GM19467 (cell line): ENCODE data around the gene TMEM169.

ENCODE experiments used
- ATAC-seq: cut with Tn5 transposase; IDR thresholded peaks from one replicate; pipeline ENCODE4 v1.9.1; 2021; ENCODE audit warnings: mild to moderate bottlenecking, moderate library complexity; ENCODE audit not compliant: unreplicated experiment

TMEM169 gene

GRCh38 chr2:216103213-216103612 is 21.5 kb downstream of the TMEM169 start:
- no peak for ATAC-seq

- no peak for ATAC-seq
Observed at GRCh38 chr2:216104691-216105090, 23.0 kb downstream of the TMEM169 start.

DNA sequence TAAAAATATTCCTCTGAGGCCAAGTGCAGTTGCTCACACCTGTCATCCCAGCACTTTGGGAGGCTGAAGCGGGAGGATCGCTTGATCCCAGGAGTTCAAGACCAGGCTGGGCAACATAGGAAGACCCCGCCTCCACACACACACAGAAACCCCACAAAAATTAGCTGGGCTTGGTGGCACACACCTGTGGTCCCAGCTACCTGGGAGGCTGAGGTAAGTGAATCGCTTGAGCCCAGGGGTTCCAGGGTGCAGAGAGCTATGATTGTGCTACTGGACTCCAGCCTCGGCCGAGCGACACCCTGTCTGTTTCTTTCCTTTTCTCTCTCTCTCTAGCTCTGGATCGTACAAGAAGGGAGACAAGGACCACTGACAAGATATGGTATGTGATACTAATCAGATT is 25.6 kb downstream of the TMEM169 start:
- no peak for ATAC-seq

- no peak for ATAC-seq
Observed at GRCh38 chr2:216107760-216108159, 26.0 kb downstream of the TMEM169 start.

DNA sequence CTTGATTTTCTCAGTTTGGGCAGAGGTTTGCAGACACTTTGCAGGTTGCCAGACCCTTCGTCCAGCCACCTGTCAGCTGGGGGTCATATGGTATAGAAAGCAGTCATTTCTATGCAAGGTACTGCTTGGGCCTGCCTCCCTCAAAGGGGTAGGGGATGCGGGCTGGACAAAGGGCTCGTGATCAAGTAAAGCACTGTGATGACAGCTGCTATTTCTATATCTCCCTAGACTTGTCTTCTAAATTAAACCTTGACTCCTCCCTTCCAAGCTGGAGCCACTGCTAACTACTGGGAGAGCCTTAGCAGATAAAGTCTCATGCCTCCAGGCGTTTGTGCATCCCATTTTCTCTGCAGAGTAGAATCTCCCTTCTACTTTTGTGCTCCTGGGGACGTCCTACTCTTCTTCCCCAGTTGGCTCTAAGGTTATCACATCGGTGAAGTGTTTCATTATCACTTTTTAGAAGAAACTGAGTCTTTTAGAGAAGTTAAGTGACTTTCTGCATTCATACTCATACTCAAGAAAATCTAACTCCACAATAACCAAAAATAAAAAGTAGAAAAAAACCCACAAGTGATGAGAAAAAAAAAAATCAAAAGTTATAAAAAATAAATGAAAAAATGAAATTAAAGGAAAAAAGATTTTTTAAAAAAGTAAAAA is 26.7 kb downstream of the TMEM169 start:
- no peak for ATAC-seq

DNA sequence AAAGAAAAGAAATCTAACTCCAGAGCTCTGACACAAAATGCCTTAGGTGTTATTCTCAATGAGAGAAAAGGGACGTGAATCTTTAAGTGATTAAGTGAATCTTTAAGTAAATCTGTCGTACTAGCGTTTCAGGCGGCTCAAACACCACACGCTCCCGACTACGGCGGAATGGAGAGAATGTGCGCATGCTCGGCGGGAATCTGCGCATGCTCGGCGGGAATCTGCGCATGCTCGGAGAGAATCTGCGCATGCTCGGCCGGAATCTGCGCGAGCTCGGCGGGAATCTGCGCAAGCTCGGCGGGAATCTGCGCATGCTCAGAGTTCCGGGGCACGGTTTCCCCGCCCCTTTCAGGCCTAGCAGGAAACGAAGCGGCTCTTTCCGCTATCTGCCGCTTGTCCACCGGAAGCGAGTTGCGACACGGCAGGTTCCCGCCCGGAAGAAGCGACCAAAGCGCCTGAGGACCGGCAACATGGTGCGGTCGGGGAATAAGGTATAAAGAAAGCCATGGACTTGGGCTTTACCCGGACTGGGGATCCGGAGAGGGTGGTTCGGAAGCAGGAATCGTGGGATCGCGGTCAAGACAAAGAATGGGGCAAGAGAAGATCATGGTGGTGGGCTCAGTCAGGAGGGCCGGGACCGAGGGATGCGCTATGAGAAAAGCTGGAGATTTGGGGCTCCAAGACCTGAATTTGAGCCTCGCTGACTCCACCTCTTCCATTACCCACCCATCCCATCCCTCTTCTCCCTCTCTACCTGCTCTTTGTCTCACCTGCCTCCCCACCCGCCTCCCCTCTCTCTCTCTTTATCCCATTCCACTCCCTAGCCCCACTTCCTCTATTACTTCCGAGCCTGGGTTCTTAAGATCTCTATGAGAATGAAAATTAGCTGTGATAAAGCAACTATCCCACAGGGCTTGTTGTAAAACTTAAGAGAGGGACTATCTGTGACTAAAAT is 27.5 kb downstream of the TMEM169 start, which contains the start of gene XRCC5:
Gene XRCC5 (plus strand): TSS at position 382 of the 955 bp plus-strand sequence. CDS start 89 bp downstream, at position 471.
- peak; percentile 65 for ATAC-seq

DNA sequence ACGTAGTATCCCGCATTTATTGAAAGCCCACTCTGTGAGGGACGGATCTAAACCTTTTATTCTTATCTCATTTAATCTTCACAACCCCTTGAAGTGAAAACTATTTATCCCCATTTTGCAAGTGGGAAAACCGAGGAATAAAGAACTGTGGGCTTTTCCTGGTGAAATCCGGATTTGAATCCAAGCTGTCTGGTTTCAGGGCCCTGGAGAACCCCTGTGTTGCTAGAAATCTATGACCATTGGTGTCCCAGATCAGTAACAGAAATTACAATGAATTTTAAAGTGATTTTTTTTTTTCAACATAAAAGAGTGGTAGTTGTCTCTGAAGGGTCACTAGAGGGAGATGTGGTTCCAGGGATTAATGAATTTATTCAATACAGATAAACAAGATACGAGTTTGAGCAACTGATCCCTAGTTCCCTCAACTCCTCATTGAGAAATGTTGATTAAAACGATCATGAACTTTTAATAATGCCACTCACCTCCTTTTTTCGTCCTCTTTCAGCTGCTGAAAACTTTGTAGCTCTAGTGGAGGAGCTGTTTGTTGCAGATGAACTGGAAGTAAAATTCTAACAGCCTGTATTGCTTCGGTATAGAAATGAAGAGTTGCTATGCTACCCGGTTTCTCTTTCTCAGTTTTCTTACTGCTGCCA is 28.4 kb downstream of the TMEM169 start:
- no peak for ATAC-seq

GRCh38 chr2:216110620-216111019 is 28.9 kb downstream of the TMEM169 start:
- no peak for ATAC-seq

GRCh38 chr2:216111122-216111521 is 29.4 kb downstream of the TMEM169 start:
- ATAC-seq = no peak

DNA sequence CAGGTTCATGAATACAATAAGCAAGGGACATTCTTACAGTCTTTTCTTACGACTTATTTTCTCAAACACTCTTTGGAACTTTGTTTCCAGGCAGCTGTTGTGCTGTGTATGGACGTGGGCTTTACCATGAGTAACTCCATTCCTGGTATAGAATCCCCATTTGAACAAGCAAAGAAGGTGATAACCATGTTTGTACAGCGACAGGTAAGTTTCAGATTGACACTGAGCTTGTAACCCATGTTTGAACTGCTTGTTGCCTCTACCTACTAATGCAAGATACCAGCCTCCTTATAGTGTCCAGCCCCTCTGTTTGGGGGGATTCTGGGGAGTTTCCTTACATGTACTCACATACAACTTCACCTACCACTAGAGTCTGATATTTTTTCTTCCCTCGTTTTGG is 31.2 kb downstream of the TMEM169 start:
- ATAC-seq = no peak

GRCh38 chr2:216113572-216113971 is 31.9 kb downstream of the TMEM169 start:
- ATAC-seq = peak; percentile 53

DNA sequence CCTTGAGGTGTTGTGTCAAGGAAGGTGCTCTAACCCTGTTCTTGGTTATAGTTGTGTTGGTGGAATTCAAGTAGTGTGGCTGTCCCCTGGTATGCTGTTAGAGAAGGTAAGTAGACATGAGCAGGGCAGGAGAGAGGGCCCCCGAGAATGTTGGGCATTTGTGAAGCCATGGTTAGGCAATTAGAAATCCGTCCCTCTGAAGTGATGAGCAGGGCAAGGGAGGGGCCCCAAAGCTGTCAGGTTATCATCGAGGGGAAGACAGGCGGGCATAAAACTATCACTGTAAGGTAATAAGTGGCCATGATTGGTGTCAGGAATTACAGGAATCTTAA is 32.6 kb downstream of the TMEM169 start:
- no peak for ATAC-seq

GRCh38 chr2:216114714-216115531 is 33.2 kb downstream of the TMEM169 start:
- ATAC-seq = no peak

DNA sequence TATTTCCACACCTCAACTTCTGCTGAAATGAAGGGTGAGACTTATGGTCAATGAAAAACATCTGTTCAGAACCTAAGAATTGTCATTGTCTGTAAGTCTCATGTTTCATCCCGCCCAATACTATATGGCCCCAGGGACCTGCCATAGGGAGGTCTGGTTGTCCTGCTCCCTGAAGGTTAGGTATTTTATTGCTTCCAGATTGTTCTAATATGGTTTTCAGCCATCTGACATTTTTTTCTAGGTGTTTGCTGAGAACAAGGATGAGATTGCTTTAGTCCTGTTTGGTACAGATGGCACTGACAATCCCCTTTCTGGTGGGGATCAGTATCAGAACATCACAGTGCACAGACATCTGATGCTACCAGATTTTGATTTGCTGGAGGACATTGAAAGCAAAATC is 34.7 kb downstream of the TMEM169 start:
- no peak for ATAC-seq

- ATAC-seq = no peak
Observed at GRCh38 chr2:216117561-216118340, 36.0 kb downstream of the TMEM169 start.

- ATAC-seq = no peak
Observed at GRCh38 chr2:216118474-216118873, 36.8 kb downstream of the TMEM169 start.

DNA sequence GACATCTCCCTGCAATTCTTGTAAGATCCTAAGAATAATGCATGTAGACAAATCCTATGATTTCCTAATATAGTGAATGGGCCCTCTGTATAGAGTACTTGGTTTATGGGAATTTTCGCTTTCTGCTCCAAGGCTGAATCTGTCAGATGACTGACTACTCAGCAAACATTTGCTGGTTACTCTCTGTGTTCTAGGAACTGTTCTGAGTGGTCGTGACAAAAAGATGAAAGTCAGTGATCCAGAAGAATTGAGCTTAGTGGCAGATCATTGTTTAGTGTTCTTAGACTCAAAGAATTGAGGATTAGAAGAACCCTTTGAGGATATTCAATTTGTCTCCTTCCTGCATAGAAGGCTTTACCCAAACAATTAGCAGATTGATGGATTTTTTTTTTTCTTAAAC is 37.4 kb downstream of the TMEM169 start:
- no peak for ATAC-seq

- ATAC-seq = no peak
Observed at GRCh38 chr2:216119986-216120385, 38.3 kb downstream of the TMEM169 start.

- no peak for ATAC-seq
Observed at GRCh38 chr2:216121255-216121654, 39.5 kb downstream of the TMEM169 start.

GRCh38 chr2:216126943-216127342 is 45.2 kb downstream of the TMEM169 start:
- no peak for ATAC-seq
